ENCODE data around the gene STK39. TPM values are rescaled to one million over a fixed set of nuclear protein-coding genes. Genes with fewer than 3 reads are reported as not detected.

The STK39 gene
- polyA plus RNA-seq, 1 experiment: 25.2 TPM

GRCh38 chr2:167960089-167960747 is 287.2 kb downstream of the STK39 start:
- ChIA-PET POLR2A (no interaction called here), CTCF (interaction anchor here (14.8 kb wide), 1 partner anchor 158 kb away, joined by 267 read pairs; no protein-coding TSS in a partner anchor)
- no peak for DNase-seq (ENCODE audit: low read depth, low spot score)

GRCh38 chr2:167957662-167958061 is 289.7 kb downstream of the STK39 start:
- Histone ChIP-seq H3K27ac (ENCODE audit: low read depth, low read length) (no peak overlapping the region), H3K27me3 (ENCODE audit: control insufficient read depth, insufficient read depth, low read length) (no peaks in the 10 kb centered on the region), H3K4me3 (ENCODE audit: low read depth, low read length) (no peak overlapping the region), H3K9me3 (ENCODE audit: control insufficient read depth, insufficient read depth, low read length) (no peaks in the 10 kb centered on the region)
- no peak for DNase-seq (ENCODE audit: low read depth, low spot score)
- ChIA-PET POLR2A (no interaction called here), CTCF (interaction anchor here (14.8 kb wide), 1 partner anchor 161 kb away, joined by 267 read pairs; no protein-coding TSS in a partner anchor)
- no peak for TF ChIP-seq CTCF (IDR thresholded peaks at IDR 0.05; ENCODE audit: low read depth, low read length)

More at GRCh38 chr2:167960089-167960747, 287.2 kb downstream of the STK39 start:
- no peaks in the 10 kb centered on the region for H3K9me3 ChIP-seq (ENCODE audit: control insufficient read depth, insufficient read depth, low read length)
- no peaks in the 10 kb centered on the region for H3K27me3 ChIP-seq (ENCODE audit: control insufficient read depth, insufficient read depth, low read length)
- TF ChIP-seq CTCF (IDR thresholded peaks at IDR 0.05; ENCODE audit: low read depth, low read length): no peak
- no peak overlapping the region for H3K27ac ChIP-seq (ENCODE audit: low read depth, low read length)
- no peak overlapping the region for H3K4me3 ChIP-seq (ENCODE audit: low read depth, low read length)

GRCh38 chr2:167955264-167955906 is 292.0 kb downstream of the STK39 start:
- no peak overlapping the region for H3K4me3 ChIP-seq (ENCODE audit: low read depth, low read length)
- DNase-seq (ENCODE audit: low read depth, low spot score): no peak
- no peaks in the 10 kb centered on the region for H3K9me3 ChIP-seq (ENCODE audit: control insufficient read depth, insufficient read depth, low read length)
- no peak for TF ChIP-seq CTCF (IDR thresholded peaks at IDR 0.05; ENCODE audit: low read depth, low read length)
- H3K27ac ChIP-seq (ENCODE audit: low read depth, low read length): no peak overlapping the region
- CTCF ChIA-PET: interaction anchor here (14.8 kb wide), 1 partner anchor 163 kb away, joined by 267 read pairs; no protein-coding TSS in a partner anchor
- POLR2A ChIA-PET: interaction anchor here (1.1 kb wide), 1 partner anchor 9 kb away, joined by 3 read pairs; no protein-coding TSS in a partner anchor
- H3K27me3 ChIP-seq (ENCODE audit: control insufficient read depth, insufficient read depth, low read length): no peaks in the 10 kb centered on the region

- ChIA-PET POLR2A (no interaction called here), CTCF (interaction anchor here (14.8 kb wide), 1 partner anchor 164 kb away, joined by 267 read pairs; no protein-coding TSS in a partner anchor)
- Histone ChIP-seq H3K4me3 (ENCODE audit: low read depth, low read length) (no peak overlapping the region), H3K27ac (ENCODE audit: low read depth, low read length) (no peak overlapping the region), H3K27me3 (ENCODE audit: control insufficient read depth, insufficient read depth, low read length) (no peaks in the 10 kb centered on the region), H3K9me3 (ENCODE audit: control insufficient read depth, insufficient read depth, low read length) (no peaks in the 10 kb centered on the region)
- TF ChIP-seq CTCF (IDR thresholded peaks at IDR 0.05; ENCODE audit: low read depth, low read length): no peak
- no peak for DNase-seq (ENCODE audit: low read depth, low spot score)
These were observed 292.9 kb downstream of the STK39 start for GRCh38 chr2:167954495-167954894.

GRCh38 chr2:167953776-167954175 is 293.6 kb downstream of the STK39 start:
- POLR2A ChIA-PET: no interaction called here
- no peak for DNase-seq (ENCODE audit: low read depth, low spot score)
- Histone ChIP-seq H3K27ac (ENCODE audit: low read depth, low read length) (no peak overlapping the region), H3K4me3 (ENCODE audit: low read depth, low read length) (no peak overlapping the region), H3K27me3 (ENCODE audit: control insufficient read depth, insufficient read depth, low read length) (no peaks in the 10 kb centered on the region), H3K9me3 (ENCODE audit: control insufficient read depth, insufficient read depth, low read length) (no peaks in the 10 kb centered on the region)
- TF ChIP-seq CTCF (IDR thresholded peaks at IDR 0.05; ENCODE audit: low read depth, low read length): no peak
- CTCF ChIA-PET: interaction anchor here (1.3 kb wide), 1 partner anchor 165 kb away, joined by 3 read pairs; no protein-coding TSS in a partner anchor

Data from AG04450 (cell line).